HG03460 (cell line): ENCODE results near the gene CLASP1.
"Not testable (repeated sequence)": the region's sequence is repeated elsewhere in the genome, so short reads cannot be mapped to it uniquely, and the experiment has no call there.

Experiments used
- ATAC-seq: cut with Tn5 transposase; IDR thresholded peaks from one replicate; pipeline ENCODE4 v1.9.1; 2021; ENCODE audit not compliant: unreplicated experiment

The CLASP1 gene

DNA sequence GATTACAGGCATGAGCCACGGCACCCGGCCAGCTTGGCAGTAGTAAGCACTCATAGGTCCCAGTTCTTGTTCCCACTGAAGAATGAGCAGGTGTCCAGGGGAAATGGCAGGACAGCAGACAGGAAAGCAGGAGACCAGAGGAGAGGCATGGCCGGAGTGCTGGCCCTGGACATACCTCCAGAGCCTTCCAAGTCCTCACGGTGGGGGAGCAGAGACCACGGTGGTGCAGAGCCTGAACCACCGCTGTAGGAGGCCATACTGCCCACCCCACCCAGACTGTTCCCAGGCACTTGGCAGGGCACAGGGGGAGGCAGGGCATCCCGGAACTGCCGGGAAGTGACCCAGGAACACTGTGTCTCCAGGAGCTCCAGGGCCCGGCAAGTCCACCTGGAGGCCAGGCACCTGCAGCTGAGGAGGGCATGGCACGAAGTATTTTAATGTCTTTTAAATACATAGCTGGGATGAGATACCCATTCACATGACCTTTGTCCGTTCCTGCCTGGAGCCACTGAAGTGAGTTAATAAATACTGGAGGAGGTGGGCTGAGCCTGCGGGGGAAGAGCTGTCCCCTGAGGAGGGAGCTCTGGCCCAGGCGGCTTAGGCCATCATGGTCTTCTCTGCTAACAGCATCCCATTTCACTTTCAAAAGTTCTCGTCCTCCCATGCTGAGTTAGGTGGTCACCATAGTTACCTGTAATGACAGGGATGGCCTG is 314.5 kb downstream of the CLASP1 start:
- ATAC-seq: peak; percentile 8

DNA sequence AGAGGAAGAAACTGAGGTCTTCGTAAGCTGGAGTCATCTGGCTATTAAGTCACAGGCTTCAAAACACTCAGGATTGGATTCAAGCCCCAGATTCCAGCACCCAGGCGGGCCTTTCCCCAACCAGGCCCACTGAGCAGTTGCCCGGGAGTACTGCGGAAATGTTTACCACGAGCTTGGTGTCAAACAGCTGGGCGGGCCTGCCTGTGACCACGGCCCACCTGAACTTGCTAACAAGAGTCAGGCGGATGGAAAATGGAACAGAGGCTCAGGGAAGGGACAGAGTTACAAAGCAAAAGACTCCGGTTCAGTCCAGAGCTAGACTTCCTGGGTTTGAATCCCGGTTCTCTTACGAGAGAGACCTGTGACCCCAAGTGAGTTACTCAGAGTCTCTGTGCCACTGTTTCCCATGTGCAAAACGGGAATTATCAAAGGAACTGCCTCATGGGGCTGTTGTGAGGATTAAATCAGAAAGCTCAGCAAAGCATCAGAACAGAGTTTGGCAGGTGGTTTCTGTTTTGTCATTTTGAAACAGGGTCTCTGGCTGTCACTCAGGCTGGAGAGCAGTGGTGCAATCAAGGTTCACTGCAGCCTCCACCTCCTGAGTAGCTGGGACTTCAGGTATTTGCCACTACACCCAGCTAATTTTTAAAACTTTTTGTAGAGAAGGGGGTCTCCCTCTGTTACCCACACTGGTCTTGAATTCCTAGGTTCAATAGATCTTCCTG is 315.3 kb downstream of the CLASP1 start:
- ATAC-seq: peak; percentile 75

DNA sequence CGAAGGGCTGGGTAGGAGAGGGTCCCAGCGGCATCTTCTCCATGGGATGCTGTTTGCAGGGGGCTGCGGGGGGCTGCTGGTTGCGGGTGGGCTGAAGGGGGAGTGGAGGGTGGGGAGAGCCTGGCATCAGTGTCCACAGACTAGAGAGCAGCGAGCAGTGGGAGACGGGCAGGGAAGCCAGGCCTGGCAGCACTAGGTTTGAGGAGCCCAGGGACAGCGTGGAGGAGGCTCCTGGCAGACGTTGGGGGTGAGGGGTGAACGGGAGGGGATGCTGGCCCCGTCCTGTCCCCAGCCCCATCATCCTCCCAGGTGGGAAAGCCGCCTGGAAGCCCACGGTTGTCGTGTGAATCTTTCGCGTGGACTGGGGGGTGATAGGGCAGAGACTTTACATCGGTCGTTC is 316.0 kb downstream of the CLASP1 start:
- no peak for ATAC-seq

DNA sequence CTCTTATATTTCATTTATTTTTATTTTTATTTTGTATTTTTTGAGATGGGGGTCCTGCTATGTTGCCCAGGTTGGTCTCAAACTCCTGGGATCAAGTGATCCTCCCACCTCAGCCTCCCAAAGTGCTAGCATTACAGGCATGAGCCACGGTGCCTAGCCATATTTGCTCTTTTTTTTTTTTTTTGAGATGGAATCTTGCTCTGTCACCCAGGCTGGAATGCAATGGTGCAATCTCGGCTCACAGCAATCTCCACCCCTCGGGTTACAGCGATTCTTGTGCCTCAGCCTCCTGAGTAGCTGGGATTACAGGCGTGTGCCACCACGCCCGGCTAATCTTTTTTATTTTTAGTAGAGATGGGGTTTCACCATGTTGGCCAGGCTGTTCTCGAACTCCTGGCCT is 317.9 kb downstream of the CLASP1 start:
- not testable (repeated sequence) for ATAC-seq

DNA sequence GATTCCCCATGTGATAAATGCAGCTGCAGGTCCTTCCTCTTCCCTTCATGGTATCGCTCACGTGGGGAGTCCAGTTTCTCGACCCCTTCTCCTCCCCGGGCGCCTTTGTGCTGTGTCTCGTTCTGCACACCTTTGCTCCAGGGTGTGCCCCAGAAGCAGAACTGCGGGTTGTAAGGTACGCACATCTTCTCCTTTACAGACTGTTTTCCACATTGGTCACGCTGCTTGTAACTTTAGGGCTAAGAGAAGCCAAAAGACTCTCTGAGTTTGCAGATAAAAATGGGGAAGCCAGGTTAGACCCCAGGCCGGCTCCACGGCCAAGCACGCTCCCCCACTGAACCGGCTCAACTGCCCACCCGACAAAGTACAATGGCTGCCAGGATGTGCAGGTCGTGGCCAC is 318.3 kb downstream of the CLASP1 start:
- ATAC-seq: no peak

DNA sequence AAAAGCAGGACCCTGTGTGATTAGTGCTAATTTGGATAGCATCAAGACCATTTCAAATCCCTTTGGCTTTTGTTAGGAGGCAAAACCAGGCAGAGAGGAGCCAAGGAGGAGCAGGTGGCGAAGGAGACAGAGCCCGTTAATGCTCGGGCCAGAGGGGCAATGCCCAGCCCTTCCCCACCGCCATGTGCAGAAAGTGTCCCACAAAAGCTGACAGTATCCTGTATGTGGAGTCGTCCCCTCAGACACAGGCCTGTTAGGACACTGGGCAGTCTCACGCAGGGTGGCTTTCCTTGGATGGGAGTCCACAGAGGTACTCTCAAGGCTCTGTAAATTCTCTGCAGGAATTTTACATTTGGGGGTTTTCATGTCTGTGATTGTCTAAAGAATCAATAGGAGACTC is 319.5 kb downstream of the CLASP1 start:
- ATAC-seq: no peak

DNA sequence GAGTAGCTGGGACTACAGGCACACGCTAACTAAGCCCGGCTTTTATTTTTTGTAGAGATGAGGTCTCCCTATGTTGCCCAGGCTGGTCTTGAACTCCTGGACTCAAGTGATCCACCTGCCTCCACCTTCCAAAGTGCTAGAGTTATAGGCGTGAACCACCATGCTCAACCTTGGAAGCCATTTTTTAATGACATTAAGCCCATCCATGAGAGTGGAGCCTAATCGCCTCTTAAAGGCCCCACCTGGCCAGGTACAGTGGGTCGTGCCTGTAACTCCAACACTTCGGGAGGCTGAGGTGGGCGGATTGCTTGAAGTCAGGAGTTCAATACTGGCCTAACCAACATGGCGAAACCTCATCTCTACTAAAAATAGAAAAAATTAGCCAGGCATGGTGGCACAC is 322.6 kb downstream of the CLASP1 start:
- ATAC-seq: no peak

DNA sequence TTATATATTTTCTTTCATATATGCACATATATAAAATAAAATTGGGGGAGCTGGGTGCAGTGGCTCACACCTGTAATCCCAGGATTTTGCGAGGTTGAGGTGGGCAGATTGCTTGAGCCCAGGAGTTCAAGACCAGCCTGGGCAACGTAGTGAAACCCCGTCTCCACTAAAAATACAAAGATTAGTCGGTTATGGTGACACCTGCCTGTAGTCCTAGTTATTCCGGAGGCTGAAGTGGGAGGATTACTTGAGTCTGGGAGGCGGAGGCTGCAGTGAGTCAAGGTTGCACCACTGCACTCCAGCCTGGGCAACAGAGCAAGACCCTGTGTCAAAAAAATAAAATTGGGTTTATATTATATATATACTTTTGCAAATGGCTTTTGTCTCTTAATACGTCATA is 324.7 kb downstream of the CLASP1 start:
- ATAC-seq: no peak

DNA sequence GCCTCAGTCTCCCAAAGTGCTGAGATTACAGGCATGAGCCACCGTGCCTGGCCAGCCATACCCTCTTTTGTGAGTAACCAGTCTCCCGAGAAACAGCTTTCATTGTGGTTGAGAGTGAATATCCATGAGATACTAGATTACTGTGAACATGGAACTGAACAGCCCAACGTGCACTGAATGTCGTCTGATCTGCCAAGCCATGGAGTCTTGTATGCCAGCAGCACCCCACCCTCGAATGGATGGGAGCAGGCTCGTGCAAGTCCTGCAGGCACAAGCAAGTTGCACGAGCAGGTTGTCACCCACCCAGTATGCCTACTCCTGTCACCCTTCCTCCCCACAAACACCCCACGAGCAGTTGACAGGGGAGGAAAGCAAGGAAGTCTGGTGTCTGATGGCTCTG is 327.8 kb downstream of the CLASP1 start:
- ATAC-seq: no peak

DNA sequence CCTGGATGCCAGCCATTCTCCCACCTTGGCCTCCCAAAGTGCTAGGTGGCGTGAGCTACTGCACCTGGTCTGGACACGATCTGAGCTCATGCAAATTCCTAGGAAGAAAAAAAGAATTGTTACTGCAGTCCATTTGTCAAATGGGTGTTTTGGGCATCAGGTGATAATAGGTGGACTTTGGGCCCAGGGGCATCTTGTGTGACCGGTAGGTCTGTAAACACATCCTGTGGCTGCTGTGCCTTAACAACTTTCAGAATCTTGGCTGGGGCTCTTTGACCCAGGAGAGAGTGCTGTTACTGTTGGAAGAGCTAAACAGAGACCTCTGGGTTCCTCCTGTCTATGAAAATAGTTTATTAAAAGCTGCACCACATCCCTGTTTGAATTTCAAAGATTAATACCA is 329.3 kb downstream of the CLASP1 start:
- ATAC-seq: no peak

DNA sequence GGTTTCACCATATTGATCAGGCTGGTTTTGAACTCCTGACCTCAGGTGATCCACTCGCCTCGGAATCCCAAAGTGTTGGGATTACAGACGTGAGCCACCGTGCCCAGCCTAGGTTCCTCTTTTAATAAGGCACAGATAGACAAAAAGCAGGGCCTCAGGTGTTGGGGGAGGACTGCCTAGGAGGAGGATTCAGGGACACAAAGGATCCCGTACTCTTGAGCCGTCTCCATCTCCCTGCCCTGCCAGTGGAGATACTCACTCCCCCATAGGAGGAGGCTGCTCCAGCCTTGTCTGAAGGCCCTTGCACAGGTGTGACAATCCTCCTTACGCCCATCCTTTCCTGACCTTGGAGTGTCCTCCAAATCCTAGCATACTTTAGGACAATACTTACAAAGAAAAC is 332.3 kb downstream of the CLASP1 start:
- ATAC-seq: no peak

DNA sequence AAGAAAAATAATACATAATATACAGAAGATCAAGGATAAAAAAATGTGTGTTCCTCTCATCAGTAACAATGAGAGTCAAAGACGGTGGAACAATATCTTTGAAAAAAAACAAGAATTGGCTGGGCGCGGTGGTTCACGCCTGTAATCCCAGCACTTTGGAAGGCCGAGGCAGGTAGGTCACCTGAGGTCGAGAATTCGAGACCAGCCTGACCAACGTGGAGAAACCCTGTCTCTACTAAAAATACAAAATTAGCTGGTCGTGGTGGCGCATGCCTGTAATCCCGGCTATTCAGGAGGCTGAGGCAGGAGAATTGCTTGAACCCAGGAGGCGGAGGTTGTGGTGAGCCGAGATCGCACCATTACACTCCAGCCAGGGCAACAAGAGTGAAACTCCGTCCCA is 335.6 kb downstream of the CLASP1 start:
- not testable (repeated sequence) for ATAC-seq

DNA sequence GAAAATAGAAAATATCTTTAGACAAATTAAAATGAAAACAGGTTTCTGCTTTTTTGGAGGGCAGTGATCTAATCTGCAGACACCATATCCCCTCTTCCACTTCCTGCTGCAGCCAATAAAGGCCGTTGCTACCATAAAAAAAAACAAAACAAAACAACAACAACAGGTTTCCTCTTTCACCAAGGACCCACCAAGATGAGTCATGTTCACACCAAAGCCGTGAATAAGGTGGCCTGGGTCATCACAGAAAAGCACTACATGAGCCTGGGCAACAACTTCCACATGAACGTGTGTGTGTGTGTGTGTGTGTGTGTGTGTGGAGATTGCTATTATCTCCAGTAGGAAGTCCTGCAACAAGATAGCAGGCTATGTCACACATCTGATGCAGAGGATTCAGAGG is 339.5 kb downstream of the CLASP1 start:
- ATAC-seq: peak; percentile 82

DNA sequence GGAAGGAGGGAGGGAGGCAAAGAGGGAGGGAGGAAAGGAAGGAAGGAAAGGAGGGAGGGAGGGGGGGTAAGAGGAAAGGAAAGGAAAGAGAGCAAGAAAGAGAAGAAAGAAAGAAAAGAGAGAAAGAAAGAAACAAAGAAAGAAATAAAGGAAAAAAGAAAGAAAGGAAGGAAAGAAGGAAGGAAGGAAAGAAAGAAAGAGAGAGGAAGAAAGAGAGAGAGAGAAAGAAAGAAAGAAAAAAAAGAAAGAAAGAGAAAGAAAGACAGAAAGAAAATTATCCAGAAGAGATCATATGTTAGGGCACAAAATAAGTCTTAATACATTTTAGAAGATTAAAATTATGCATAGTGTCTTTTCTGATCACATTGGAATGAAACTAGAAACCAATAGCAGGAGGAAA is 339.9 kb downstream of the CLASP1 start:
- no peak for ATAC-seq

DNA sequence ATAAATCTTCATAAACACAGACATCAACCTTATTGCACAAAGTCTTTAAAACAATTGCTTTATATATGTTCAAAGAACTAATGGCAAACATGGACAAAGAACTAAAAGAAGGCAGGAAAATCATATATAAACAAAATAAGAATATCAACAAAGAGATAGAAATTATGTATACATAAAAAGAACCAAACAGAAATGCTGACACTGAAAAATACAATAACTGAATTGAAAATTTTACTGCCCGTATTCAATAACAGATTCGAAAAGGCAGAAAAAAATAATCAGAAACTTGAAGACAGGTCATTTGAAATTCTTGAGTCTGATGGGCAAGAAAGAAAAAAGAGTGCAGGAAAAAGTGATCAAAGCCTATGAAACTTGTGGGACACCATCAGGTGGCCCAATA is 342.2 kb downstream of the CLASP1 start:
- ATAC-seq: no peak

DNA sequence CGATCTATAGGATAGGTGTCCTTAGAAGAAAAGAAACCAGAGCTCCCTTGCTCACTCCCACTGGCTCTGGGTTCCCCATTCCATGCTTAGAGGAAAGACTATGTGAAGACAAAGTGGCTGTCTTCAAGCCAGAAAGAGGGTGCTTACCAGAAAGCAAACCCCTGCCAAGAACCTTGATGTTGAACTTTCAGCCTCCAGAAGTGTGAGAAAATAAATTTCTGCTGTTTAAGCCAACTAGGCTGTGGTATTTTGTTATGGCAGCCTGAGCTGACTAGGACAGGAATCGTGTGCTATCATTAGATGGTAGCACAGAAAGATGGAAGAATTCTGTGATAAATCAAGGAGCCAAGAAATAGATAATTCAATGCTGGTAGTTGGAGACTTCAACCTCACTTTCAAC is 344.3 kb downstream of the CLASP1 start:
- no peak for ATAC-seq

DNA sequence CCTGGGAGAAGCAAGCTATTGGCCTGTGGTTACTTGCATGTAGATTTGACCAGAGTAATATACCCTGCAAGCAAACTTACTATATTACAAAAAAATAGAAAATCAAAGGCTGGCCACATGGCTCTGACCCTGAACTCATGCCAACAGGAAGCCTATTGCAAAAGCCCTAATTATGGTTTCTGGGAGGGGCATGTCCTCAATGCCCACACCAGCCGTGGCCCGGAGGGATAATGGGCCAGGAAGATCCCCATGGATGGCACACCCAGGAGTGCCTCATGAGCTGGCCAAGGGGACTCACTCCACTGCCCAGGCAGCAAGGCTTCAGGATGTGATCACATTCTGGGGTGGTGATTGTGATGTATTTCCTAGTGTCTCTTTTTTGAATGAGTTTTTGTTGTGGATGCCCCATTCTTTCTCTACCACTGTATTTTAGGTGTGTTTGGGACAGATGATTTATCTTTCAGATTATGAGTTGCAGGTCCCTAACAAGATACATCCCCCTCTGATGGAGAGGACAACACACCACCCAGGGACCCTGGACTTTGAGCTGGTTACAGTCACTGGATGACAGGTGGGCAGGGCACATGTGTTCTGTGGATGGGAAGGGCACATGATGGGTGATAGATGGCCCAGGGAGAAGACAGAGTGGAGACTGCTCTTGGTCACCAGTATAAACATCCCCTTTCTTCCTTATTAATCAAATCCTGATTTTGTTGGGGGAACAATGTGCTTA is 345.6 kb downstream of the CLASP1 start:
- no peak for ATAC-seq

DNA sequence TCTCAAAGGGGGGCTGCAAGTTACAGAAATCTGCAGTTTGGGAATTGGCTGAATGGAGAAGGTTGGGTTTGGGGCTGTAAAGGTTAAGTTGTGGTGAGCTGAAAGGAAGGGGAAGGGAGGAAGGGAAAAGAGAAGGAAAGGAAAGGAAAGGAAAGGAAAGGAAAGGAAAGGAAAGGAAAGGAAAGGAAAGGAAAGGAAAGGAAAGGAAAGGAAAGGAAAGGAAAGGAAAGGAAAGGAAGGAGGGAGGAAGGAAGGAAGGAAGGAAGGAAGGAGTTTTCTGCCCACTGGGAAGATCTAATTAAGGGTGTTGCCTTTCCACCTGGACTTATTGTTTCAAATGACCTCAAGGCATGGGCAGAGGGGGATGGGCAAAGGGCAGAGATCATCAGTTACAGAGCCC is 348.1 kb downstream of the CLASP1 start:
- ATAC-seq: not testable (repeated sequence)

DNA sequence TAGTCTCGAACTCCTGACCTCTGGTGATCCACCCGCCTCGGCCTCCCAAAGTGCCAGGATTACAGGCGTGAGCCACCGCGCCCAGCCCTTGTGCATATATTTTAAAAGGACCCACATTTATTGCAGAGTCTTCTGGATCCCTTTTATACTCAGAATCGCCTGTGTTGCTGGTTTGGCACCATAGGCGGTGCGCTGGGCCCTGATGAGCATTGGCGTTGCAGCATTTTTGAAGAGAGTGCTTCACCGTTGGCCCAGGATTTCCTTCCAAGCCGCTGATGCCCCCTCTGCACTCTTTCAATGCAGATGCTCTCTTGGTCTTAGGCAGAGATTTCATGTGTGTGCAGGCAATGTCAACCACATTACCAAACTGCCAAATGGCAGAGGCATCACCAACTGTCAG is 350.8 kb downstream of the CLASP1 start:
- ATAC-seq: no peak

DNA sequence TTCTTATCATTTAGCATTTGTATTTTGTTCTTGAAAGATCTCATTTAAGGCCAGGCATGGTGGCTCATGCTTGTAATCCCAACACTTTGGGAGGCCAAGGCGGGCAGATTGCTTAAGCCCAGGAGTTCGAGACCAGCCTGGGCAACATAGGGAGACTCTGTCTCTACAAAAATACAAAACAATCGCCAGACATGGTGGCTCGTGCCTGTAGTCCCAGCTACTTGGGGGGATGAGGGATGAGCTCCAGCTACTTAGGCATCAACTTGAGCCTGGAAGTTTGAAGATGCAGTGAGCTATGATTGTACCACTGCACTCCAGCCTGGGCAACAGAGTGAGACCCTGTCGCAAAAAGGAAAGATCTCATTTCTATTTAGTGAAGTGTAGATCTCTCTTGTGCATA is 351.4 kb downstream of the CLASP1 start:
- ATAC-seq: not testable (repeated sequence)

DNA sequence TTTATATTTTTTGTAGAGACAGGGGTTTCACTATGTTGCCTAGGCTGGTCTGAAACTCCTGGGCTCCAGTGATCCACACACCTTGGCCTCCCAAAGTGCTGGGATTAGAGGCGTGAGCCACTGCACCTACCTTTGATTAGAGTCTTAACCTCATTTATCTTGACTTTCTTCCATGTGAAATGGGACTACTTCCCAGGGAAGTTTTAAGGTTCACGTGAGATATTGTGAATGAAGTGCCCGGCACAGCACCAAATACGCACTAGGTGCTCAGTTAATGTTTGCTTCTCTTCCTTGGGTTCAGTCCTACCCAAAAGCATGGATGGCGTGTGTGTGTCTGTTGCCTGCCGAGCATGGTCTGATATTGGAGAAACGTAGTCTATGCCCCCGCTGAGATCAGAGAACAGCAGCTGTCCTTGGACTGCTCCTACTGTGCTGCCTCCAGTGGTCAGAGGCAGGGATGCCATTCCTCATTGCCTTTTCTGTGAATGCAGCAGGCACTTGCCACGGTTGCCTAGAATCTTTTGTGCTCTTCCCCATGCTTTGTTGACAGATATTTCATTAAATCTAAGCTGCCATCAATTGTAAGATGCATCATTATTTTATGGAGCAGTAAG is 351.9 kb downstream of the CLASP1 start:
- no peak for ATAC-seq
